ENCODE results near the gene PI4KB.
"Not testable (repeated sequence)": the region's sequence is repeated elsewhere in the genome, so short reads cannot be mapped to it uniquely, and the experiment has no call there.

Gene PI4KB

GRCh38 chr1:151327223-151327902 lies at the start of gene PI4KB:
Gene PI4KB (minus strand): TSS chr1:151327416. CDS start chr1:151316481, 10,935 bp downstream.
- DNase-seq = peak; percentile 99

- DNase-seq = no peak
Measured at GRCh38 chr1:151373196-151373595, 46.0 kb upstream of the PI4KB start.

DNA sequence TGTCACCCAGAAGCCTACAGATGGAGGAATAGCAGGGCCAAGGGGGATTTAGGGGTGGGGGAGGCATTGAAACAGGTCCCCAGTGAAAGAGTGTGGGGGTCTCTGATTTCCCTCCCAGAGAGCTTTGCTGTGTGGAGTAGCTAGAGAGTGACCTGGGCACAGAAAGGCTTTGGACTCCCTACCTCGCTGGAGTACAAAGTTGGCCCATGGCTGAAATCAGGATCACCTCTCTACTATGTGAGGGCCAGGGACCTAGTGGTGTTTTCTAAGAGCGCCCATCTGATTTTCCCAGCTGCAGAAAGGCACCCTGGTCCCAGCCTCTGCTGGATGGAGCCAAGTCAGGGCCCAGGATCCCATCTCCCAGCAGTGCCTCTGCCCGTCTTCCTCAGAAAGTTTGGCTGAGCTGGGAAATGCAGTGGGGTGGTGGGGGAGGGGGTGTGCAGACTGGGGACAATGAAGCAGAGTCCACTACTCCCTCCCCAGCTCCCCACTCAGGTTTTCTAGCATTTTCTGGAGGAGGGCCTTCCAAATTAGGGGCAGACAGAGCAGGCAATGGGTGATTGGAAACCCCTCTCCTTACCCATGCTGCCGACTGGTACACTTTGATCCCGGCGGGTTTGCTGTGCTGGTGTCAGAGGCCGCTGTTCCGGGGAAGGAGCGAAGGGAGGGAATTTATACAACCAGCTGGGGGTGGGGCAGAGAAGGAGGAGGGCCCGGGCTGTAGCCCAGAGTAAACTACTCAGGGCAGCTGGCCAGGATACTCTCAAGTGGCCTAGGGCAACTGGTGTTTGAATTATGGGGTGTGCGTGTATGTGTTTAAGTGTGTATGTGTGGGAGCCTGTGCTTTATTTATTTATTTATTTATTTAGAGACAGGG lies 45.1 kb upstream of the PI4KB start, which contains the start of gene SELENBP1:
SELENBP1 (minus strand) TSS at position 648 of the 877 bp plus-strand sequence; CDS start at position 584, 64 bp downstream.
- peak; percentile 92 for DNase-seq

- peak; percentile 85 for DNase-seq
Measured at GRCh38 chr1:151371370-151372057, 44.3 kb upstream of the PI4KB start.

GRCh38 chr1:151370211-151370911 lies 43.1 kb upstream of the PI4KB start:
- peak; percentile 11 for DNase-seq

DNA sequence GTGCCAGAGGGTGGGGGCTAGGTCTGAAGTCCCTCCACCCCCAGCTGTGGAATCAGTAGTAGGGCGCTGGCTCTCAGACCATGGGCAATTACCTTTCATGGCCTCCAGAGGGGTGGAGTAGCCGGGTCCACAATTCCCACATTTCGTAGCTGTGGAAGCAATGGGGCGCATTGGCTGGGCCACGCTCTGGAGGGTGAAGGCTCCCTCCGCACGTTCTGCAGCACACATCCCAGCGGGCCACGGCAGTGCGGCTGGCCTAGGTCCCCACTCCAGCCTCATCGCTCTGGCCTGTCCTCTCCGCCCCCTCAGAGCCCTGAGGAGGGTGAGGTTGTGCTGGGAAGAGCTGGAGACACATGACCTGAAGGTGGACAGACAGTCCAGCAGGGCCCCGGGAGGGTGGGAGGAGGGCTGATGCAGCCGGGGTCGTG lies 42.4 kb upstream of the PI4KB start:
- DNase-seq = no peak

- no peak for DNase-seq
Measured at GRCh38 chr1:151369302-151369610, 42.0 kb upstream of the PI4KB start.

DNA sequence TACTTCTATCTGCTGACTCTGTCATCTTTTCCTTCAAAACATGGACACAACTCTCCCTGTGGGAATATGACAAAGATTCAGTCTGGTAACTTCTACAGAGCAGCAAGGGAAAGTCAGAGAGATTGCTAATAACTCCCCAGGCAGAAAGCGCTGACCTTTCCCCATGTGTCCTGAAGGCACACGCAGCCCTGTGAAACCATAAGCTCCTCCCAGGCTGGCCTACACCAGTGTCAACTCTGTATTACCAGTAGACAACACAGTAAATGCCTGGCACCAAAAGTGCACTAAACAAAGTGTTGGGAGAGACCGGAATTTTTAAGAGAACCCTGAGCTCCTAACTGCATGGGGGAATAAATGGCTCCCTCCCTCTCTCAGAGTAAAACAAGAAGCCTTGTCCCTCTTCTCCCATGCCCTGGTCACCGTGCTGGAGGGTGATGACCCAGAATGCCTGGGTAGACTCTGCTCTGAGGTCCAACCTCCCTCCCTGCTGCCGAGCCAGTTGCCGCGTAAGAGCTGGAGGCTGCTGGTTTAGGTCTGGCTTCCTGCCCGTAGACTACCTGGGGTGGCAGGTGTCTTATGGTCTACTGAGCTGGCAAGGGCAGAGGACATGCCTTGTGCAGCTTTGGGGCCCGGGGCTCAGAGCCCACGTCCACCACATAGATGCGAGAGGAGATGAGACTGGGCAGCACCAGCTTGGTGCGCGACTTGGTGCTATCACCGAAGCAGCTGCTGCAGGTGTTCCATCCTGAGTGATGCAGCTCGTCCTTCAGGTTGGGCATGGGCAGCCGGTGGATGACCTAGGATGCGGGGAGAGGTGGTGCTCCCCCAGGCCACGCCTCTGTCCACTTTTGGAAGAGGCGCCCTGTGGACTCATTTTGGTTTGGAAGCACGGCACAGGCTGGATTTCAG lies 41.4 kb upstream of the PI4KB start:
- peak; percentile 31 for DNase-seq

DNA sequence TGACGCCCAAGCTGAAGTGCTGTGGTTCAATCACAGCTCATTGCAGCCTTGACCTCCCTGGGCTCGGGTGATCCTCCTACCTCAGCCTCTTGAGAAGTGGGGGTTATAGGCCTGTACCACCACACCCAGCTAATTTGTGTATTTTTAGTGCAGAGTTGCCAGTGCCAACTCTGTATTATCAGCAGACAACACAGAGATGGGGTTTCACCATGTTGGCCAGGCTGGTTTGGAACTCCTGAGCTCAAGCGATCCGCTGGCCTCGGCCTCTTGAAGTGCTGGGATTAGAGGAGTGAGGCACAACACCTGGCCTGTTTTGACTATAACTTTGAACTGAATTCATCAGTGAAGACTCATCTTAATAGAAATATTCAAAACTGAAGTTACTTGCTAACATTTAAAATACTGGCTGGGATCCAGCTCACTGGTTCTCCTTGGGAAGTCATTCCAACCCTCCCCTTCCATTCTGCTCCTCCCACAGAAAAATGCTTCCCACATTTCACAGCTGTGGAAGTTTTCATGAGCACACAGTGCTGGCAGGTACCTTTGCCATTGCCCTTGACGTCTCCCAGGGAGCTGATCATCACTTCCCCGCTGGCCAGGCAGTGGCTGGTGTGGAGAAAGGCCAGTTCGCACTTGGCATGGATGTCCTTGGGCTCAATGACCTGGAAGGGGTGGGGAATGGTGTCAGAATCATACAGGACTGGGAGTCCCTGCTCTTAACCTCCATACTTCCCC lies 40.6 kb upstream of the PI4KB start:
- no peak for DNase-seq

DNA sequence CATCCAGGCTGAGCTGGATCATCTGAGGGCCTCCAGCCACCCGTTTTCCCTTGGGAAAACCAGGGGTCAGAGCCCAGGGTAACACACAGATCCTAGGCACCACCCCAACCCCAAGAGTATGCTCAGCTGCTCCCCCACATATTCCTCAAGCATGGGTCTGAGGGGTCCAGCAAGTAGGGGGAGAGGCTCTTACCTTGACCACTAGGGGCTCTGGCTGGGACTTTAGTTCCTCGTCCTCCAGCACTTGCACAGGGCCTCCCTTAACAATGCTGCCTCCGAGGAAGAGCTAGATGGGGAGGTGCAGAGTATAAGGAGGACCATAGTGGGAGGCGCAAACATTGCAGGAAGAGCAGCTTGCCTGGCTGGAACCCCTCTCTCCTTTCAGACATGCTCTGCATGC lies 37.8 kb upstream of the PI4KB start:
- no peak for DNase-seq

DNA sequence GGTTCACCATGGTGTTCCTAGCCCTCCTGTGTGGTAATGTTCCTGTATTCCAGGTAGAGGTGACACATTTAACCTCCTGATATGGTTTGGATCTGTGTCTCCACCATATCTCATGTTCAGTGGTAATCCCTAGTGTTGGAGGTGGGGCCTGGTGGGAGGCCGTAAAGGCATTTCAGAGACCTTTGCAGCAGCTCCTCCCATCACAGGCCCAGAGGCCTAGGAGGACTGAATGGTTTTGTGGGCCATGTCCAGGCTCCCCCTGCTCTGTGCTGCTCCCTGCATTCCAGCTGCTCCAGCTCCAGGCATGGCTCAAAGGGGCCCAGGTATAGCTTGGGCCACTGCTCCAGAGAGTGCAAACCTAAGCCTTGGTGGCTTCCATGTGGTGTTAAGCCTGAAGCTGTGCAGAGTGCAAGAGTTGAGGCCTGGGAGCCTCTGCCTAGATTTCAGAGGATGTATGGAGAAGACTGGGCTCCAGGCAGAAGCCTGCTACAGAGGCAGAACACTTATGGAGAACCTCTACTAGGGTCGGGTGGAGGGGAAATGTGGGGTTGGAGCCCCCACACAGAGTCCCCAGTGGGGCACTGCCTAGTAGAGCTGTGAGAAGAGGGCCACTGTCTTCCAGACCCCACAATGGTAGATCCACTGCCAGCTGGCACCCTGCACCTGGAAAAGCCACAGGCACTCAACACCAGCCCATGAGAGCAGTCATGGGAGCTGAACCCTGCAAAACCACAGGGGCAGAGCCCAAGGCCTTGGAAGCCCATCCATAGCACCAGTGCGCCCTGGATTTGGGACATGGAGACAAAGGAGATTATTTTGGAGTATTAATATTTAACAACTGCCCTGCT lies 35.3 kb upstream of the PI4KB start:
- DNase-seq = no peak

- no peak for DNase-seq
Measured at GRCh38 chr1:151361883-151362282, 34.7 kb upstream of the PI4KB start.

- DNase-seq = no peak
Measured at GRCh38 chr1:151356696-151357095, 29.5 kb upstream of the PI4KB start.

DNA sequence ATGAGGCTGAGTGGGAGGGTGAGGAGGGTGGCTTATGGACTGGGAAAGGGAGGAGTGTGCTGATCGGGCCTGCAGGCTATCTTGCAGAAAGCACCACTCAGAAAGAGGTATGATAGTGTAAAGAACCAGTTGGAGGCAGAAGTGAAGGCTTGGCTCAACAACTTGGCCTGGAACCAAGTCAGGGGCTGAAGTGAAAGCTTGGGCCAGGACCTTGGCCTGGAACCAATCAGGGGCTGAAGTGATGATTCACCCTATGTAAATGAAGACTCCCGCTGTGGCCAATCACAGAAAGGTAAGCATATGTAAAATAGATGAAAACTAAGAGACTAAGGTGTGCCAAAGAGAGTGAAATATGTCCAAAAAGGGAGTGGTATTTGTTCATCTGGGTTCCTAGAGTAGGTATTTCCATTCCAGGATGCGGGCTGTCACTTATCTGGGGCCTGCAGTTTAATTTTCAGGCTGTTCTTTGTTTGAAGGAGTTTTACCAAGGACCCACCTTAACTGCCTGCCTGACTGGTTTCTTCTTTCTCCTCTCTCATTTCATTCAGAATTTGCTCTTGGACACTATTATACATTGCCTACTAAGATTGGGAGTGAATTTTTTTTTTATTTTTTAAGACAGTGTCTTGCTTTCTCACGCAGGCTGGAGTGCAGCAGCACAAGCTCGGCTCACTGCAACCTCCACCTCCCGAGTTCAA lies 25.0 kb upstream of the PI4KB start:
- DNase-seq = no peak

GRCh38 chr1:151350323-151350722 lies 23.1 kb upstream of the PI4KB start:
- not testable (repeated sequence) for DNase-seq

- no peak for DNase-seq
Measured at GRCh38 chr1:151347523-151348246, 20.5 kb upstream of the PI4KB start.

DNA sequence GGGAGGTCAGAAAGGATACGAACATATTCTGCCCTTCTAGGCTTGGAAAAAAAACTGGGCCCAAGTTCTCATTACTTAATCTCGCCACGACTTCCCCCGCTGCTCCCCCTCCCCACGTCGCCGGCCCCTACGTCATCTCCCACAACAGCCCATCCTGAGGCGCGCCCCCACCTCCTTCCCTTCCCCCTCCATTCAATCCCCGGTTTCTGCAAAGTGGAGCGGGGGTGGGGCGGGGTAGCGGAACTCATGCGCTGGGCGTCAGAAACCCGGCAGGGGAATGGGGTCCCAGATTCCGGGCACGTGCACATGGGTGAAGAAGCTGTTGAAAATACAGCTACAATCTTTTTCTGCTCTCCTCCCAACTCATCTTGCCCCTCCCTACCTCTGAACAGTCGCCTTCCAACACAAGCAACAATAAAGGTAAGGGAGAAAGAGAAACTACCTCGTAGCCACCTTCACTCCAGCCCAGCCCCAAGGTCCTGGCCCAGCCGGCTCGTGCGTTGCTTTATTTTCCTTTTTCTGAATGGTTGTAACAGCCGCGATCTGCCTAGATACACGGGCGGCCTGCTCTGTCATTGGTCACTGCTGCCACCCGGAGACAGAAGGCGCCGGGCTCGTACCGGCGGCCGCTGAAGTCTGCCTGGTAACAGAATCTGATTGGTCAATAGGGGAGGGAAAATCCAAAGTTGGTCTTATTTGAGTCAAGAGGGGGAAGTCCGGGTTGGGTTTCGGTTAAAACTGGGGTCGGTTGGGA lies 19.7 kb upstream of the PI4KB start, which contains the start of gene RFX5:
RFX5 (minus strand) TSS at position 484 of the 754 bp plus-strand sequence. CDS start 932 bp downstream, outside the sequence.
- DNase-seq = peak; percentile 97

All from NCI-H1105 treated with DMSO at 0.1 percent for 48 hours (cell line).